Liver (tissue), 9 donors: Measurements from ENCODE around the gene GRIA1. TPM values are rescaled to one million over a fixed set of nuclear protein-coding genes. Genes with fewer than 3 reads are reported as not detected.

ENCODE experiments used
- DNase-seq: peaks from one replicate; pipeline ENCODE4 v3.0.0-alpha.2; 2017; ENCODE audit warnings: low spot score
- H3K27ac ChIP-seq, 2 donors: one replicate each; pipeline ENCODE4 v1.7.0; 2013; ENCODE audit warnings: inconsistent platforms in 2 of 2, low read length in 2 of 2, control low read depth in 1 of 2, low read depth in 1 of 2, mild to moderate bottlenecking in 1 of 2
- H3K27me3 ChIP-seq, 4 donors: one replicate each; pipeline versions ENCODE4 v1.6.1 to v1.7.0; 2013; ENCODE audit warnings: low read length in 3 of 4, inconsistent platforms in 1 of 4, mild to moderate bottlenecking in 1 of 4, moderate library complexity in 1 of 4; ENCODE audit not compliant: control insufficient read depth in 4 of 4, insufficient read depth in 4 of 4
- H3K36me3 ChIP-seq, 4 donors: one replicate each; pipeline versions ENCODE4 v1.6.1 to v1.7.0; 2013; ENCODE audit warnings: low read length in 3 of 4, mild to moderate bottlenecking in 3 of 4, low read depth in 1 of 4, moderate library complexity in 1 of 4; ENCODE audit not compliant: control insufficient read depth in 4 of 4, insufficient read depth in 3 of 4
- H3K4me1 ChIP-seq, 4 donors: one replicate each; pipeline versions ENCODE4 v1.6.1 to v1.7.0; 2013; ENCODE audit warnings: low read length in 3 of 4, mild to moderate bottlenecking in 3 of 4, moderate library complexity in 1 of 4; ENCODE audit not compliant: control insufficient read depth in 4 of 4, insufficient read depth in 4 of 4
- H3K4me3 ChIP-seq, 3 donors: one replicate each; pipeline versions ENCODE4 v1.6.1 to v1.7.0; 2013; ENCODE audit warnings: low read length in 3 of 3, control low read depth in 1 of 3, low read depth in 1 of 3, mild to moderate bottlenecking in 1 of 3
- H3K9ac ChIP-seq, 2 donors: one replicate each; pipeline ENCODE4 v1.7.0; 2013; ENCODE audit warnings: low read length in 2 of 2, mild to moderate bottlenecking in 2 of 2, moderate library complexity in 2 of 2, control low read depth in 1 of 2, low read depth in 1 of 2
- H3K9me3 ChIP-seq, 4 donors: one replicate each; pipeline versions ENCODE4 v1.6.1 to v1.7.0; 2013; ENCODE audit warnings: low read length in 3 of 4; ENCODE audit not compliant: control insufficient read depth in 4 of 4
- EGR1 ChIP-seq, 2 donors: IDR thresholded peaks; 2 replicates each; pipeline ENCODE4 v1.6.1; 2016 to 2018; ENCODE audit warnings: antibody characterized with exemption in 2 of 2, low read depth in 2 of 2
- FOXA1 ChIP-seq: IDR thresholded peaks from 2 replicates; pipeline ENCODE4 v1.6.1; 2016; ENCODE audit warnings: antibody characterized with exemption
- FOXA2 ChIP-seq: IDR thresholded peaks from 2 replicates; pipeline ENCODE4 v1.6.1; 2016; ENCODE audit warnings: antibody characterized with exemption
- GABPA ChIP-seq, 2 donors: IDR thresholded peaks in 1 of 2; conservative IDR thresholded peaks in 1 of 2; 2 replicates each; pipeline ENCODE4 v1.6.1; 2016; ENCODE audit warnings: antibody characterized with exemption in 2 of 2, mild to moderate bottlenecking in 1 of 2, moderate library complexity in 1 of 2
- HNF4A ChIP-seq, 2 donors: conservative IDR thresholded peaks; 2 replicates each; pipeline ENCODE4 v1.6.1; 2016; ENCODE audit warnings: antibody characterized with exemption in 2 of 2, mild to moderate bottlenecking in 2 of 2
- HNF4G ChIP-seq: IDR thresholded peaks from 2 replicates; pipeline ENCODE4 v1.6.1; 2016; ENCODE audit warnings: antibody characterized with exemption
- JUND ChIP-seq, 2 donors: IDR thresholded peaks; 2 replicates each; pipeline ENCODE4 v1.6.1; 2016; ENCODE audit warnings: antibody characterized with exemption in 2 of 2
- NR2F2 ChIP-seq: IDR thresholded peaks from 2 replicates; pipeline ENCODE4 v1.6.1; 2016; ENCODE audit warnings: antibody characterized with exemption
- RAD21 ChIP-seq, 2 donors: IDR thresholded peaks; 2 replicates each; pipeline ENCODE4 v1.6.1; 2016; ENCODE audit warnings: antibody characterized with exemption in 2 of 2, mild to moderate bottlenecking in 2 of 2
- RXRA ChIP-seq, 2 donors: IDR thresholded peaks; 2 replicates each; pipeline ENCODE4 v1.6.1; 2017 to 2018; ENCODE audit warnings: antibody characterized with exemption in 2 of 2, mild to moderate bottlenecking in 1 of 2
- SP1 ChIP-seq: IDR thresholded peaks from 2 replicates; pipeline ENCODE4 v1.6.1; 2018; ENCODE audit warnings: antibody characterized with exemption, mild to moderate bottlenecking
- TAF1 ChIP-seq: conservative IDR thresholded peaks from 2 replicates; pipeline ENCODE4 v1.6.1; 2016; ENCODE audit warnings: antibody characterized with exemption, mild to moderate bottlenecking
- YY1 ChIP-seq: IDR thresholded peaks from 2 replicates; pipeline ENCODE4 v1.6.1; 2016; ENCODE audit warnings: antibody characterized with exemption, mild to moderate bottlenecking
- WGBS: extraction: QIAGEN DNeasy Blood & Tissue Kit; methylation state at CpG from one replicate; pipeline ENCODE4 v1.1.7; 2013; 5-methylcytosine and 5-hydroxymethylcytosine counted together
- polyA plus RNA-seq, 2 donors: library from polyadenylated mRNA; stranded (reverse) in 1 of 2; unstranded in 1 of 2; fragments of 200-250 nt in 1 of 2; fragments of >200 nt in 1 of 2; fragmentation: Nextera tagmentation in 1 of 2; extraction: Ambion mirVana in 1 of 2; gene quantifications; one replicate each; pipeline versions ENCODE4 v1.2.1 to v1.2.3, GENCODE V29; 2013 to 2015
- total RNA-seq, 2 donors: library from RNA; depleted of rRNA; stranded (reverse); fragments of >200 nt; gene quantifications; one replicate each; pipeline ENCODE4 v1.2.3, GENCODE V29; 2014
- TF ChIP-seq, protein P1 (sequence below): fragments of 150-350 bp; IDR thresholded peaks from 2 replicates; pipeline ENCODE4 v1.5.1; 2017; ENCODE audit warnings: improper control_type of control experiment, low read depth, low read length; ENCODE audit not compliant: missing input control
- TF ChIP-seq, protein P2 (sequence below): IDR thresholded peaks from 2 replicates; pipeline ENCODE4 v1.6.1; 2016; ENCODE audit warnings: antibody characterized with exemption
- TF ChIP-seq, protein P3 (sequence below): IDR thresholded peaks from 2 replicates; pipeline ENCODE4 v1.6.1; 2016; ENCODE audit warnings: antibody characterized with exemption, mild to moderate bottlenecking
- TF ChIP-seq, protein P4 (sequence below): IDR thresholded peaks from 2 replicates; pipeline ENCODE4 v1.6.1; 2016; ENCODE audit warnings: antibody characterized with exemption
- TF ChIP-seq, protein P5 (sequence below): IDR thresholded peaks from 2 replicates; pipeline ENCODE4 v1.6.1; 2016; ENCODE audit warnings: antibody characterized with exemption
- donor health status: healthy.
- donor health status: healthy.
- donor health status: healthy.
- donor health status: healthy.
- donor health status: healthy.

GRIA1 gene
- total and polyA plus RNA-seq, 4 donors: 0.08 TPM; not detected in 3

DNA sequence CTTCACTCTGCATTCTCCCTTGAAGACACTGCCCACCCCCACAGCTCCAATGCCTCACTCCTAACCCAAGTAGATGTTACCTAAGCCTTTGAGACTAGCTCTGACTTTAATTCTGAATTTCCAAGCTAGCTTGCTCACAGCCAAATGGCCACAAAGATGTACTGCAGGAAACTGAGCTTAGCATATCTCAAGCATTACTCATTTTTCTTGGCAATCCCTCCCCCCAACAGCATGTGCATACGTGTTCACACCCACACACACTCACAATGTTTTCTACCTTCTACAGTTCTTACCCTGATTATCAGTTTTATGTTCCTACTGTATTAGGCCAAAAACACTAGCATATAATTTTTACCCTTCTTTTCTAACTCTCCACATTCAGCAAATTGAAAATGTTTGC is 13.7 kb upstream of the GRIA1 start:
- 72% methylated on average over 1 of the region's 1 CpG for WGBS
- H3K27ac ChIP-seq: no peak overlapping the region
- no peaks in the 10 kb centered on the region for H3K27me3 ChIP-seq
- no peaks in the 10 kb centered on the region for H3K36me3 ChIP-seq
- DNase-seq: no peak
- no peak overlapping the region for H3K4me3 ChIP-seq
- no peaks in the 10 kb centered on the region for H3K4me1 ChIP-seq
- H3K9me3 ChIP-seq: no peaks in the 10 kb centered on the region
- TF ChIP-seq HNF4A (conservative IDR thresholded peaks at IDR 0.05): no peak
- TF ChIP-seq JUND (IDR thresholded peaks at IDR 0.05): no peak
- TF ChIP-seq GABPA (IDR thresholded peaks at IDR 0.05 in 1 of 2, conservative IDR thresholded peaks at IDR 0.05 in 1 of 2): no peak
- TF ChIP-seq YY1: no peak
- TF ChIP-seq FOXA2: no peak
- TF ChIP-seq, protein P1, sequence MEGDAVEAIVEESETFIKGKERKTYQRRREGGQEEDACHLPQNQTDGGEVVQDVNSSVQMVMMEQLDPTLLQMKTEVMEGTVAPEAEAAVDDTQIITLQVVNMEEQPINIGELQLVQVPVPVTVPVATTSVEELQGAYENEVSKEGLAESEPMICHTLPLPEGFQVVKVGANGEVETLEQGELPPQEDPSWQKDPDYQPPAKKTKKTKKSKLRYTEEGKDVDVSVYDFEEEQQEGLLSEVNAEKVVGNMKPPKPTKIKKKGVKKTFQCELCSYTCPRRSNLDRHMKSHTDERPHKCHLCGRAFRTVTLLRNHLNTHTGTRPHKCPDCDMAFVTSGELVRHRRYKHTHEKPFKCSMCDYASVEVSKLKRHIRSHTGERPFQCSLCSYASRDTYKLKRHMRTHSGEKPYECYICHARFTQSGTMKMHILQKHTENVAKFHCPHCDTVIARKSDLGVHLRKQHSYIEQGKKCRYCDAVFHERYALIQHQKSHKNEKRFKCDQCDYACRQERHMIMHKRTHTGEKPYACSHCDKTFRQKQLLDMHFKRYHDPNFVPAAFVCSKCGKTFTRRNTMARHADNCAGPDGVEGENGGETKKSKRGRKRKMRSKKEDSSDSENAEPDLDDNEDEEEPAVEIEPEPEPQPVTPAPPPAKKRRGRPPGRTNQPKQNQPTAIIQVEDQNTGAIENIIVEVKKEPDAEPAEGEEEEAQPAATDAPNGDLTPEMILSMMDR: no peak
- TF ChIP-seq EGR1 (IDR thresholded peaks at IDR 0.05; ENCODE audit: low read depth in 2 of 2): no peak
- TF ChIP-seq, protein P2, sequence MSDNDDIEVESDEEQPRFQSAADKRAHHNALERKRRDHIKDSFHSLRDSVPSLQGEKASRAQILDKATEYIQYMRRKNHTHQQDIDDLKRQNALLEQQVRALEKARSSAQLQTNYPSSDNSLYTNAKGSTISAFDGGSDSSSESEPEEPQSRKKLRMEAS: no peak
- TF ChIP-seq, protein P3, sequence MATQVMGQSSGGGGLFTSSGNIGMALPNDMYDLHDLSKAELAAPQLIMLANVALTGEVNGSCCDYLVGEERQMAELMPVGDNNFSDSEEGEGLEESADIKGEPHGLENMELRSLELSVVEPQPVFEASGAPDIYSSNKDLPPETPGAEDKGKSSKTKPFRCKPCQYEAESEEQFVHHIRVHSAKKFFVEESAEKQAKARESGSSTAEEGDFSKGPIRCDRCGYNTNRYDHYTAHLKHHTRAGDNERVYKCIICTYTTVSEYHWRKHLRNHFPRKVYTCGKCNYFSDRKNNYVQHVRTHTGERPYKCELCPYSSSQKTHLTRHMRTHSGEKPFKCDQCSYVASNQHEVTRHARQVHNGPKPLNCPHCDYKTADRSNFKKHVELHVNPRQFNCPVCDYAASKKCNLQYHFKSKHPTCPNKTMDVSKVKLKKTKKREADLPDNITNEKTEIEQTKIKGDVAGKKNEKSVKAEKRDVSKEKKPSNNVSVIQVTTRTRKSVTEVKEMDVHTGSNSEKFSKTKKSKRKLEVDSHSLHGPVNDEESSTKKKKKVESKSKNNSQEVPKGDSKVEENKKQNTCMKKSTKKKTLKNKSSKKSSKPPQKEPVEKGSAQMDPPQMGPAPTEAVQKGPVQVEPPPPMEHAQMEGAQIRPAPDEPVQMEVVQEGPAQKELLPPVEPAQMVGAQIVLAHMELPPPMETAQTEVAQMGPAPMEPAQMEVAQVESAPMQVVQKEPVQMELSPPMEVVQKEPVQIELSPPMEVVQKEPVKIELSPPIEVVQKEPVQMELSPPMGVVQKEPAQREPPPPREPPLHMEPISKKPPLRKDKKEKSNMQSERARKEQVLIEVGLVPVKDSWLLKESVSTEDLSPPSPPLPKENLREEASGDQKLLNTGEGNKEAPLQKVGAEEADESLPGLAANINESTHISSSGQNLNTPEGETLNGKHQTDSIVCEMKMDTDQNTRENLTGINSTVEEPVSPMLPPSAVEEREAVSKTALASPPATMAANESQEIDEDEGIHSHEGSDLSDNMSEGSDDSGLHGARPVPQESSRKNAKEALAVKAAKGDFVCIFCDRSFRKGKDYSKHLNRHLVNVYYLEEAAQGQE: no peak
- TF ChIP-seq, protein P4, sequence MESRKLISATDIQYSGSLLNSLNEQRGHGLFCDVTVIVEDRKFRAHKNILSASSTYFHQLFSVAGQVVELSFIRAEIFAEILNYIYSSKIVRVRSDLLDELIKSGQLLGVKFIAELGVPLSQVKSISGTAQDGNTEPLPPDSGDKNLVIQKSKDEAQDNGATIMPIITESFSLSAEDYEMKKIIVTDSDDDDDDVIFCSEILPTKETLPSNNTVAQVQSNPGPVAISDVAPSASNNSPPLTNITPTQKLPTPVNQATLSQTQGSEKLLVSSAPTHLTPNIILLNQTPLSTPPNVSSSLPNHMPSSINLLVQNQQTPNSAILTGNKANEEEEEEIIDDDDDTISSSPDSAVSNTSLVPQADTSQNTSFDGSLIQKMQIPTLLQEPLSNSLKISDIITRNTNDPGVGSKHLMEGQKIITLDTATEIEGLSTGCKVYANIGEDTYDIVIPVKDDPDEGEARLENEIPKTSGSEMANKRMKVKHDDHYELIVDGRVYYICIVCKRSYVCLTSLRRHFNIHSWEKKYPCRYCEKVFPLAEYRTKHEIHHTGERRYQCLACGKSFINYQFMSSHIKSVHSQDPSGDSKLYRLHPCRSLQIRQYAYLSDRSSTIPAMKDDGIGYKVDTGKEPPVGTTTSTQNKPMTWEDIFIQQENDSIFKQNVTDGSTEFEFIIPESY: no peak
- no peak for TF ChIP-seq SP1
- no peak for TF ChIP-seq HNF4G
- no peak for TF ChIP-seq RAD21 (IDR thresholded peaks at IDR 0.05)
- no peak for TF ChIP-seq FOXA1
- TF ChIP-seq, protein P5, sequence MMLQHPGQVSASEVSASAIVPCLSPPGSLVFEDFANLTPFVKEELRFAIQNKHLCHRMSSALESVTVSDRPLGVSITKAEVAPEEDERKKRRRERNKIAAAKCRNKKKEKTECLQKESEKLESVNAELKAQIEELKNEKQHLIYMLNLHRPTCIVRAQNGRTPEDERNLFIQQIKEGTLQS: no peak
- no peak for TF ChIP-seq NR2F2
- TF ChIP-seq TAF1: no peak
- TF ChIP-seq RXRA (IDR thresholded peaks at IDR 0.05): no peak
- H3K9ac ChIP-seq: no peak overlapping the region

DNA sequence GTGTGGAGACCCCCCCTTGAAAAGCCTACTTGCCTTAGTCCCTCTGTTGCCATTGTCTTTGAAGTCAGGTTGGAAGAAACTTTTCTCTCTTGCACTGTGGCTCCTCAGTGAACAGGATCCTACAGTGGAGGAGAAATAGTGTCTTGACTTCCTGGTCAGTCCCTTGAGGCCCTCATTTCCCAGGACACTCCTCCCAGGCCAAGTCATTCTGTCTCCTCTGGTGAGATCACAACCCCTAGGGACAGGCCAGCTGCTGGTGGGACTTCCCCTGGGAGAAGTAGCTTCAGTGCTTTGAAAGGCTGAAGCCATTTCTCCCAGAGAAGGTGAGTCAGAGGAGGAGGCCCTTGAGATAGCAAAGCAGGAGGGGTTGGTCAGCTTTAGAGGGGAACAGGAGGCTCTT is 10.1 kb upstream of the GRIA1 start:
- no peaks in the 10 kb centered on the region for H3K36me3 ChIP-seq
- TF ChIP-seq, protein P4: no peak
- TF ChIP-seq, protein P1: no peak
- no peak for TF ChIP-seq JUND (IDR thresholded peaks at IDR 0.05)
- H3K9me3 ChIP-seq: no peaks in the 10 kb centered on the region
- H3K27ac ChIP-seq: no peak overlapping the region
- no peak overlapping the region for H3K4me3 ChIP-seq
- no peaks in the 10 kb centered on the region for H3K4me1 ChIP-seq
- no peak overlapping the region for H3K9ac ChIP-seq
- H3K27me3 ChIP-seq: no peaks in the 10 kb centered on the region
- DNase-seq: no peak
